Inferior parietal cortex (tissue), 1 donor: ENCODE results near the gene SEC16A.
A peak's percentile ranks its signal among the peaks of the same experiment; 100 is the strongest.

Experiments used
- DNase-seq: peaks from one replicate; pipeline ENCODE4 v3.0.0-alpha.2; 2016; ENCODE audit errors: extremely low spot score

SEC16A gene

DNA sequence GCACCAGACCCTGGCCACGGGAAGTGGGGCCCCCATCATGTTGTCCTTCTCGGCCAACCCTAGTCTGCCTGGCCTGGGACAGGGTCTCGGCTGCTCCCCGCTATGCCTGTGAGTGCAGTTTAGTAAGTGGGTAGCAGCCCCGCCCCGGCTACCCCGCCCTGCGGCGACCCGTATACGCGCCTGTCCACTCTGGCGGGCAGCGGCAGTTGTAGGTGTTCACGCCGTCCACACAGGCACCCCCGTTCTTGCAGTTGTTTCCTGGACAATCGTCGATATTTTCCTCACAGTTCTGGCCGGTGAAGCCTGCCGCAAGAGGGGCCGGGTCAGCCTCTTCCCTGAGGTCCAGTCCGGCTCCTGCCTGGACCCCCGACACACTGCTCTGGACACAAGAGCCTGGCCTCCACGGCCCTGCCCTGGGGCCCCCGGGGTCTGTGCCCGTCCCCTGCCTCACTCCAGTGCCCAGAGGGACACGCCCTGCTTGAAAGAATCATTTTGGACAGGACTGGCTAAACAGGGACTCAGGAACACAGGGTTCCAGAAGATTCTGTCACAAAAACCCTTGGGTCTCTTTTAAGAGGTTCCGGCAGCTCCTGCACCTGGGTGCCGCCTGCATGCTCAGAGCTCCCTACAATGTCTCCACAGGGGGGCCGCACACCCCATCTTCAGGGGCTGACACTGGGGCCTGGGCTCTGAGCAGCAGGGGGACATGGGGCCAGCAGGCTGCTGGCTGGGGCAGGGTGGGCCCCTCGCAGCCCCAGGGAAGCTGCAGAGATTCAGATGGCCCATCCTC, 36.6 kb upstream of the SEC16A start:
- no peak for DNase-seq

DNA sequence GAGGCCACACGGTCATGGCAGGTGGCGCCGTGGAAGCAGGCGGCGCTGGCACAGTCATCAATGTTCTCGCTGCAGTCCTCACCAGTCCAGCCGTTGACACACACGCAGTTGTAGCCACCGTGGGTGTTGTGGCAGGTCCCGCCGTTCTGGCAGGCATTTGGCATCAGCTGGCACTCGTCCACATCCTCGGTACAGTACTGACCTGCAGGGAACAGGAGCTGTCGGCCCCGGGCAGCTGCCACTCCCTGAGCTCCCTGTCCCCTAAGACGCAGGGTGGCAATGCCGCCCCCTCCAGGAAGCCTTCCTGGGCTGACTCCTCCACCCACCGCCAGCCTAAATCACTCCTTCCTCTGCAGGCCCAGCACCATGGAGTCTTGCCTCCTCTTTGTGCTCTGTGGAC, 35.8 kb upstream of the SEC16A start:
- no peak for DNase-seq

- DNase-seq: no peak
Observed at GRCh38 chr9:136517950-136518349, 35.1 kb upstream of the SEC16A start.

- DNase-seq: no peak
Observed at GRCh38 chr9:136517012-136517743, 34.3 kb upstream of the SEC16A start.

DNA sequence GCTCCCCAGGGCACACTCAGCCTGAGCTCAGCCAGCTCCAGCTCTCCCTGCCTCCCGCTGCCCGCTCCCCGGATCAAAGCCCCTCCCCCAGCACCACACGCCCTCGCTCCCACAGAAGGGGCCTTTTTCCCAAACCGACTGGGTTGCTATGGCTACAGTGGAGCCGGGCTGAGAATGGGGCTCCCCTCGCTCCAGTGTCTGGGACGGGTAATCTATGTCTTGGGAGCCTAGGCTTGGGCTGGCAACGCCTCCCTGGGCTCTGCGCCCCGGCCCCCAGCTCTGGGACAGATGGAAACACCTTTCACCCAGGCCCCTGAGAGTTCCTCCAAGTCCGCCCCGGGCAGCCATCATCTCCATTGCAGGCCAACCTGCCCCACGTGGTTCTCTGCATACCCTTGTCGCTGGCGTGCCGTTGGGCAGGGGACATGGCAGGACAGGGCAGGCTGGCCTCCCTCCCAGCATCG, 33.4 kb upstream of the SEC16A start:
- DNase-seq: peak; percentile 36

- DNase-seq: no peak
Observed at GRCh38 chr9:136515276-136515675, 32.4 kb upstream of the SEC16A start.

DNA sequence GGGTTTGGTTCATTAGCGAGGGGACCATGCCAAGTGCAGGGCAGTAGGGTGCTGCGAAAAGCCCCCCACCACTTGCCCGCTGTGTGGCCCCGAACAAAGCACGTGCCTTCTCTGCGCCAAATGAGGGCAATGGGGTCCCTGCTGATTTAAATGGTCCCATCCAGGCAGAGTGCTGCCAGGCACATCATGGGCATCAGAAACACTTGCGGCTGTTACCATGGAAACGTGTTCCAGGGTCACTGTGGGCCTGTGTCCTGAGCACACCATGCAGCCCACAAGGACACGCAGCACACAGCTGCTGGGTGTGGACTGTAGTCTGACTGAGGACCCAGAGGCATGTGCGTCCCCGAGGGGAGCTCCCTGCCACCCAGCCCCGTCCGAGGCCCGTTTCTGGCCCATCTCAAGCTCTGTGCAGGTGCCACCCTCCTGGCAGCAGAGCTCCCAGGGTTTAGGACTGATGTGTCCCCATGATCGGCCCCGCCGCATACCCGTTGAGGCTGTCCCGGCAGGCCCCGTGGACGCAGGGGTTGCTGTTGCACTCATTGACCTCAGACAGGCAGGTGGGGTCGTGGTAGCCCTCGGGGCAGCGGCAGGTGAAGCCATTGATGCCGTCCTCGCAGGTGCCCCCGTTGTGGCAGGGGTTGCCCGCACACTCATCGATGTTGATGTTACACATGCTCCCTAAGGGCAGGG, 31.3 kb upstream of the SEC16A start:
- no peak for DNase-seq

DNA sequence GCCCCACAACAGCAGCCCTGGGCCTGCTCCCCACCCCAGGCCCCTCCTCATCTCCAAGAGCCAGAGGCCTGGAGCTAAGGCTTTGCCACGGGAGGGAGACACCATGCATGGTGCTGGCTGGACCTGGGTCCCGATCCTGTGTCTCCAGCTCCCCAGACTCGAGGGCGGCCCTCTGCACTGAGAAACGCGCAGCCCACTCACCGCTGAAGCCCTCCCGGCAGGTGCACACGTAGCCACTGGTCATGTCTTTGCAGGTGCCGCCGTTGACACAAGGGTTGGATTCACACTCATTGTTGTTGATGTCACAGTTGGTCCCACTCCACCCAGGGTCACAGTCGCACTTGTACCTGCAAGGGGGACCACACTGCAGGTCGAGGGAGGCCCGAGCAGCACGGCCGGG, 30.4 kb upstream of the SEC16A start:
- DNase-seq: no peak

DNA sequence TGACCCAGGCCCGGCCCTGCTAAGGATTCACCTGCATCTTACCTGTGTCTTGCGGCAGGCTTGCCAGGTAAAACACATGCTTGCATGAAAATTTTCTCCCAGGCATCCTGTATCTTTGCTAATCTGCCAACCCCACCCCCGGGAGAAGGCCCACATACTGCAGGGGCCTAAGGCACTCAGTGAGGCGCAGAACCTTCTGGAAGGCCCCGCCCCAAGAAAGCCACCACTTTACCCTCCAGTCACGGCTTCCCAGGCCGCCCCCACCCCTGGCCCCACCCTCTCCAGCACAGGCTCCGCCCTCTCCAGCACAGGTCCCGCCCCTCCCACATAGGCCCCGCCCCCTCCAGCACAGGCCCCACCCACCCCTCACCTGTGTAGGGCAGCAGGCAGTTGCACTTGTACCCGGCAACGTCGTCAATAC, 29.8 kb upstream of the SEC16A start:
- no peak for DNase-seq

- DNase-seq: peak; percentile 72
Observed at GRCh38 chr9:136511670-136512592, 29.1 kb upstream of the SEC16A start.

DNA sequence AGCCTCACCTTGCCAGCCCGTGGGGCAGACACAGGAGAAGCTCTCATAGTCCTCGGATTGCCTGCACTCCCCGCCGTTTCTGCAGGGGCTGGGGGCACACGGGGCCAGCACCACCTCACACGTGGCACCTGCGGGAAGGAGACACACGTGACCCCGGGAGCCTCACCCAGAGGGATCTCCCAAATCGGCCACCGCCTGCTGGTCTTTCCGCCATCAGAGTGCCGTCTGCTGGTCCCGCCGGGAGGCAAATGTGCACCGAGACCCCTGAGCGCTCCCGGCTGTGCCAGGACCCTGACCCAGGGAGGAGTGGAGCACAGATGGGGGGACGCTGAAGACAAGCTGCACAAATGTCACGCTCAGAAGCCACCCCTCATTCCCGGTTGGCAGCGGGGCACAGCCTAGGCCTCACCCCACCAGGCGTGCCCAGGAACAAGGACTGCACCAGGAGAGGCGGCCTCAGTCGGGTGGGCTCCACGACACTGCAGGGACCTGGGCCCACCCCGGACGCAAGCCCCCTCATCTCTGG, 28.4 kb upstream of the SEC16A start:
- DNase-seq: no peak

DNA sequence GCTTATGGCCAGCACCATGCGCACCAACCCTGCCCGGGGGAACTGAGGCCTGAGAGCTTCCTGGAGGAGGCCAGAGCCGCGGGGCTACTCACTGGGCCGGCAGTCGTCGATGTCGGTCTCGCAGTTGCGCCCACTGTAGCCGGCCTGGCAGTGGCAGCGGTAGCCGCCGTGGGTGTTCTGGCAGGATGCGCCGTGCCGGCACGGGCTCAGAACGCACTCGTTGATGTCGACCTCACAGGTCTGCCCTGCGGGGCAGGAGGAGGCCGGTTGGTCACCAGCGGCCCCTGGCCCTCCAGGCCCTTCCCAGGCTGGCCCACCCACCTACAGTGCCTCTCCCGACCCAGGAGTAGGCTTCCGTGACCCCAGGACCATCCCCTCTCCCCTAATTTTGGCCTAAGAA, 27.7 kb upstream of the SEC16A start:
- DNase-seq: no peak

DNA sequence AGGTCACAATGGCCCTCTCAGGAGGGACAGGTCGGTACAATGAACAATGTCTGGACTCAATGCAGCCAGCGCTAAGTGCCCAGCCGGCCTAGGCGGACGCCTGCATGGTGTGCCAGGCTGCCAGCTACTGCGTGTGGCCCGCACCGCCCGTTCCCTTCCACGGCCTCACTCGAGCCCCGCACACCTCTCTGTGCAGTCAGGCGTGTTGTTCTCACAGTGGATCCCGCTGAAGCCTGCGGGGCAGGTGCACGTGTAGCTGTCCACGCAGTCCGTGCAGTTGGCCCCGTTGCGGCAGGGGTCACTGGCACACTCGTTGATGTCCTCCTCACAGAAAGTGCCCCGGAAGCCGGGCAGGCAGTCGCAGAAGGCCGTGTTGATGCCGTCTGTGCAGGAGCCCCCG, 26.7 kb upstream of the SEC16A start:
- DNase-seq: no peak

DNA sequence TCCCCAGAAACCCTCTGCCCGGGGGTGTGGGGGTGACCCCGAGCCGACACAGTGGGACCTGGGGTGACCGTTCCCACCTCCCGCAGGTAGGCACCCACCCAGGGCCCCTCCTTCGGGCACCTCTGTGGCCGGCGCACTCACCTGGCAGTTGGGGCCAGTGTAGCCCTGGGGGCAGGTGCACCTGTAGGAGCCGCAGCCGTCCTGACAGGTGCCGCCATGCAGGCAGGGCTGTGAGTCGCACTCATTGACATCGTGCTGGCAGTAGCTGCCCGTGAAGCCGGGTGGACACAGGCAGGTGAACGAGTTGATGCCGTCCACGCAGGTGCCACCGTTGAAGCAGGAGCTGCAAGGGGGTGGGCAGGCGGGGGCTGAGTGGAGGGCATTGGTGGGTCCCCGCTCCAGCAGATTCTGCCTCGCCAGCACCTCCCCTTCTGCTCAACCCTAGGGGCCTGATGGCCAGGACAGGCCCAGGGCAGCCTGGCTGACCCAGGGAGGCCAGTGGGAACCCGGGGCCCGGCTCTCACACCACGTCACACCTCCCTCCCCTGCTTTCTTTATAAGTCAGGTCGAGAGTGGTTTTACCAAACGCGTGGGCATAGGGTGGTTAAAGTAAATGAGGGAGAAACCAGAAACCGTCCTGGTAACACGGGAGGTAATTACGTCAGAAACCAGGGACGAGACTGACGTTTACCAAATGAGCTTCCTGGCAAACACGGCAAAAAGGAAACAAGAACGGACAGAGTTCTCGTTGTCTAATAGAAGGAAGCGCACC, 26.1 kb upstream of the SEC16A start:
- no peak for DNase-seq

- DNase-seq: no peak
Observed at GRCh38 chr9:136507992-136508375, 25.1 kb upstream of the SEC16A start.

- no peak for DNase-seq
Observed at GRCh38 chr9:136507221-136507991, 24.6 kb upstream of the SEC16A start.

GRCh38 chr9:136506425-136506824, 23.6 kb upstream of the SEC16A start:
- no peak for DNase-seq

DNA sequence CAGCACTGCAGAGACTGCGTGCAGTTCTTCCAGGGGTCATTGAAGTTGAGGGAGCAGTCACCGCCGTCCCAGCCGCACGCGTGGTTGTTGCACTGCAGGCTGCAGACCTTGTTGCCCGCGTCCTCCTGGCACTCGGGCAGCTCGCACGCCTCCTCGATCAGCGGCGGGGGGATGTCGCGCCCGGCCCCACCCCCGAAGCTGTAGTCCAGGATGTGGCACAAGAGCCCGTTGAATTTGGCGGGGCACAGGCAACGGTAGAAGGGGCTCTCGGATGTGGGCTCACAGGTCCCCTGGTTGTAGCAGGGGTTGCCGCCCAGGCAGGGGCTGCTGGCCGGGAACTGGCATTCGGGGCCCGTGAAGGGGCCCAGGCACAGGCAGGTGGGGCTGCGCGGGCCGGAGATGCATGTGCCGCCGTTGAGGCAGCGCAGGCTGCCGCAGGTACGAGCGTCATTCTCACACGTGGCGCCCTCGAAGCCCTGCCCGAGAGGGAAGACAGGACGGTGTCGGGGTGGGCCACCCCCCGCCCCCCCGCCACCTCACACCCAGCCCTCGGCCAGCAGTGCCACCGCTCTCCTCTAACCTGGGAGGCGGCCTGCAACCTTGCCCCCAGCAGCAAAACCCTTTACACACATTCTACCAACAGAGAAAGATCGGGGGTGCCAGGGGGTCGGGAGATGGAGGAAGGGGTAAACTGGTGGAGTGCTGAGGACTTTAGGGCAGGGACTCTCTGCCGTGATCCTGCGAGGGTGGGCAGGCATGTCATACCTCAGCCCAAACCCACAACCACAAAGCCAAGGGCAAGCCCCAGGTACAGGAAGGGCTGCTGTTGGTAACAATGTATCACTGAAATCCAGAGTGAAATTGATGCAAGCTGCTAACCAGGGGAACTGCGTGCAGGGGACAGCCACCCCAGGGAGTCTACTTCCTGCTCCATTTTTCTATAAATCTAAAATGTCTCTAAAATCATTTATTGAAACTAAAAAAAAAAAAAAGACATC, 22.9 kb upstream of the SEC16A start:
- DNase-seq: no peak
